H7 (cell line): ENCODE data around the gene COL4A1. TPM values are rescaled to one million over a fixed set of nuclear protein-coding genes. Genes with fewer than 3 reads are reported as not detected.

Source experiments
- DNase-seq: peaks from one replicate; pipeline ENCODE4 v3.0.0; 2012
- H3K27me3 ChIP-seq: 2 replicates; pipeline ENCODE4 v1.6.0; 2011; ENCODE audit warnings: mild to moderate bottlenecking, low read length; ENCODE audit not compliant: control insufficient read depth, insufficient read depth
- H3K36me3 ChIP-seq: replicated peaks from 2 replicates; pipeline ENCODE4 v1.5.1; 2011; ENCODE audit warnings: low read length; ENCODE audit not compliant: control insufficient read depth, insufficient read depth
- H3K4me3 ChIP-seq: 2 replicates; pipeline ENCODE4 v1.5.1; 2011; ENCODE audit warnings: low read depth, mild to moderate bottlenecking, control low read depth, low read length, moderate library complexity; ENCODE audit not compliant: insufficient read depth
- total RNA-seq: library from RNA; depleted of rRNA; stranded (reverse); fragments of >200 nt; shearing (Covaris generic); gene quantifications from 2 replicates; pipeline ENCODE4 v1.2.3, GENCODE V29; 2014

COL4A1 gene
- total RNA-seq, 1 experiment from 2014 or later, result 135 TPM

GRCh38 chr13:110215606-110216005 is 91.4 kb downstream of the COL4A1 start:
- Histone ChIP-seq H3K27me3 (no peaks in the 10 kb centered on the region), H3K4me3 (no peak overlapping the region), H3K36me3 (no peaks in the 10 kb centered on the region; the same call in 1 of the 2 replicates)
- no peak for DNase-seq

- no peak overlapping the region for H3K4me3 ChIP-seq
- H3K36me3 ChIP-seq, result no peaks in the 10 kb centered on the region; the same call in 1 of the 2 replicates
- DNase-seq, result no peak
Measured at GRCh38 chr13:110214637-110215036, 92.3 kb downstream of the COL4A1 start.

GRCh38 chr13:110213461-110214074 is 93.4 kb downstream of the COL4A1 start:
- DNase-seq, result no peak
- Histone ChIP-seq H3K4me3 (no peak overlapping the region), H3K27me3 (no peaks in the 10 kb centered on the region), H3K36me3 (no peaks in the 10 kb centered on the region; the same call in 1 of the 2 replicates)

More at GRCh38 chr13:110214637-110215036, 92.3 kb downstream of the COL4A1 start:
- H3K27me3 ChIP-seq, result no peaks in the 10 kb centered on the region

GRCh38 chr13:110212529-110212928 is 94.4 kb downstream of the COL4A1 start:
- peaks cover 1% of the 10 kb centered on the region for H3K36me3 ChIP-seq

GRCh38 chr13:110211735-110212134 is 95.2 kb downstream of the COL4A1 start:
- Histone ChIP-seq H3K27me3 (no peaks in the 10 kb centered on the region), H3K4me3 (no peak overlapping the region), H3K36me3 (peaks cover 1% of the 10 kb centered on the region)
- no peak for DNase-seq

More at GRCh38 chr13:110212529-110212928, 94.4 kb downstream of the COL4A1 start:
- no peaks in the 10 kb centered on the region for H3K27me3 ChIP-seq
- H3K4me3 ChIP-seq, result no peak overlapping the region
- DNase-seq, result no peak

- DNase-seq, result no peak
- peaks cover 1% of the 10 kb centered on the region for H3K36me3 ChIP-seq
- no peaks in the 10 kb centered on the region for H3K27me3 ChIP-seq
- no peak overlapping the region for H3K4me3 ChIP-seq
Measured at GRCh38 chr13:110211046-110211445, 95.9 kb downstream of the COL4A1 start.

GRCh38 chr13:110210604-110210985 is 96.4 kb downstream of the COL4A1 start:
- peaks cover 1% of the 10 kb centered on the region for H3K36me3 ChIP-seq
- DNase-seq, result no peak
- H3K27me3 ChIP-seq, result no peaks in the 10 kb centered on the region
- H3K4me3 ChIP-seq, result no peak overlapping the region

- H3K4me3 ChIP-seq, result no peak overlapping the region
- H3K27me3 ChIP-seq, result no peaks in the 10 kb centered on the region
- DNase-seq, result no peak
- peaks cover 1% of the 10 kb centered on the region for H3K36me3 ChIP-seq
Measured at GRCh38 chr13:110209950-110210603, 96.9 kb downstream of the COL4A1 start.

- H3K27me3 ChIP-seq, result no peaks in the 10 kb centered on the region
- H3K4me3 ChIP-seq, result no peak overlapping the region
- H3K36me3 ChIP-seq, result peaks cover 1% of the 10 kb centered on the region
- no peak for DNase-seq
Measured at GRCh38 chr13:110208116-110208515, 98.8 kb downstream of the COL4A1 start.

GRCh38 chr13:110206996-110207395 is 100.0 kb downstream of the COL4A1 start:
- Histone ChIP-seq H3K27me3 (no peaks in the 10 kb centered on the region), H3K36me3 (peaks cover 1% of the 10 kb centered on the region), H3K4me3 (no peak overlapping the region)
- no peak for DNase-seq

- Histone ChIP-seq H3K4me3 (no peak overlapping the region), H3K27me3 (no peaks in the 10 kb centered on the region), H3K36me3 (peaks cover 1% of the 10 kb centered on the region)
- DNase-seq, result no peak
Measured at GRCh38 chr13:110206185-110206584, 100.8 kb downstream of the COL4A1 start.

- Histone ChIP-seq H3K4me3 (no peak overlapping the region), H3K27me3 (no peaks in the 10 kb centered on the region), H3K36me3 (peaks cover 5% of the 10 kb centered on the region)
- no peak for DNase-seq
Measured at GRCh38 chr13:110201114-110201513, 105.8 kb downstream of the COL4A1 start.

GRCh38 chr13:110200276-110200870 is 106.6 kb downstream of the COL4A1 start:
- Histone ChIP-seq H3K36me3 (peaks cover 5% of the 10 kb centered on the region), H3K4me3 (no peak overlapping the region), H3K27me3 (no peaks in the 10 kb centered on the region)
- no peak for DNase-seq

GRCh38 chr13:110199046-110199831 is 107.7 kb downstream of the COL4A1 start:
- Histone ChIP-seq H3K36me3 (peaks cover 5% of the 10 kb centered on the region), H3K27me3 (no peaks in the 10 kb centered on the region), H3K4me3 (no peak overlapping the region)
- no peak for DNase-seq
